ENCODE measurements around the gene PTPN7. TPM values are rescaled to one million over a fixed set of nuclear protein-coding genes. Genes with fewer than 3 reads are reported as not detected.

PTPN7 gene
- total and polyA plus RNA-seq, 10 of the 15 experiments (the other 5 are each of a cell fraction or from before 2014, with no cell fraction given), result 7.9 to 117 (median 102) TPM

- in situ Hi-C loops (cut with MboI) (no loop called here), intact Hi-C loops (cut with micrococcal nuclease; ENCODE audit: unreplicated experiment) (no loop called here)
- no peak overlapping the region for H3K4me3 ChIP-seq
- H2AFZ ChIP-seq (ENCODE audit: control insufficient read depth, low read depth, low read length), result no peak overlapping the region
- H3K9ac ChIP-seq (ENCODE audit: control insufficient read depth, insufficient read depth, low read length), result no peak overlapping the region
- no peaks in the 10 kb centered on the region for H3K4me1 ChIP-seq (ENCODE audit: control insufficient read depth, insufficient read depth, low read length)
- H3K36me3 ChIP-seq (ENCODE audit: control insufficient read depth in 2 of 2, insufficient read depth in 2 of 2, low read length in 1 of 2), result no peaks in the 10 kb centered on the region
- DNase-seq (ENCODE audit: low read depth, low spot score) (no peak), ATAC-seq (0 out of 3 replicates have a peak, but pooled peaks have one; percentile 22), FAIRE-seq (no peak)
- H3K27me3 ChIP-seq (replicated peaks in 1 of 2; ENCODE audit: control insufficient read depth in 2 of 2, insufficient read depth in 2 of 2, low read length in 1 of 2), result peaks cover 2 to 3% of the 10 kb centered on the region in 2 experiments; a peak in 2 of 4 replicates
- SMC1A ChIA-PET (ENCODE audit: uncharacterized antibody, unreplicated experiment), result interaction anchor here (0.6 to 1.1 kb wide), 2 partner anchors 36 to 117 kb away, joined by 3 to 4 read pairs; no protein-coding TSS in a partner anchor
- no peaks in the 10 kb centered on the region for H3K9me3 ChIP-seq (replicated peaks; ENCODE audit: control insufficient read depth, insufficient read depth, low read length)
- H3K79me2 ChIP-seq (ENCODE audit: control insufficient read depth, insufficient read depth, low read length), result no peaks in the 10 kb centered on the region
- WGBS (ENCODE audit: insufficient coverage, insufficient replicate concordance, low lambda C conversion rate, missing lambda C conversion rate), result 64% methylated on average over 7 of the region's 7 CpGs
- no peak overlapping the region for H3K27ac ChIP-seq (ENCODE audit: control insufficient read depth, insufficient read depth)
- POLR2A ChIA-PET, result no interaction called here
- no peaks in the 10 kb centered on the region for H4K20me1 ChIP-seq (ENCODE audit: control insufficient read depth, insufficient read depth)
- TF ChIP-seq NKRF (conservative IDR thresholded peaks at IDR 0.05), result no peak
- no peak for TF ChIP-seq RBBP5 (conservative IDR thresholded peaks at IDR 0.05)
- TF ChIP-seq USF1 (IDR thresholded peaks at IDR 0.05; ENCODE audit: borderline replicate concordance, extremely low read length, insufficient read depth, low read depth, low read length), result no peak
- no peak for TF ChIP-seq SUPT20H (IDR thresholded peaks at IDR 0.05; ENCODE audit: borderline replicate concordance, control insufficient read depth, low read depth, low read length)
- no peak for TF ChIP-seq MLLT1 (IDR thresholded peaks at IDR 0.05)
- no peak for TF ChIP-seq ZNF384 (IDR thresholded peaks at IDR 0.05; ENCODE audit: borderline replicate concordance, low read depth, low read length)
- no peak for TF ChIP-seq SUZ12 (IDR thresholded peaks at IDR 0.05; ENCODE audit: unreplicated experiment)
- no peak for TF ChIP-seq TBL1XR1 (IDR thresholded peaks at IDR 0.05; ENCODE audit: low read depth, low read length)
- TF ChIP-seq DPF2 (IDR thresholded peaks at IDR 0.05), result no peak
- no peak for TF ChIP-seq BACH1 (IDR thresholded peaks at IDR 0.05; ENCODE audit: borderline replicate concordance)
- TF ChIP-seq CBX3 (IDR thresholded peaks at IDR 0.05; ENCODE audit: borderline replicate concordance, low read depth), result no peak
- TF ChIP-seq NR2C2 (IDR thresholded peaks at IDR 0.05; ENCODE audit: borderline replicate concordance, control insufficient read depth, insufficient read length, low read depth), result no peak
- no peak for TF ChIP-seq EED (IDR thresholded peaks at IDR 0.05; ENCODE audit: low read depth)
- TF ChIP-seq MEF2B (IDR thresholded peaks at IDR 0.05; ENCODE audit: partially characterized antibody, poor library complexity, severe bottlenecking), result no peak
- TF ChIP-seq ESRRA (IDR thresholded peaks at IDR 0.05; ENCODE audit: low read length), result no peak
- no peak for TF ChIP-seq ATF3 (IDR thresholded peaks at IDR 0.05; ENCODE audit: borderline replicate concordance, extremely low read depth, low read depth, low read length)
- TF ChIP-seq CBX5 (IDR thresholded peaks at IDR 0.05; ENCODE audit: low read depth), result no peak
- RAD21 ChIA-PET (ENCODE audit: unreplicated experiment), result interaction anchor here (1.1 kb wide), 1 partner anchor 10 kb away, joined by 3 read pairs; no protein-coding TSS in a partner anchor
- BruUV-seq (replicated peaks), result no TSS peak
- H3K4me2 ChIP-seq (ENCODE audit: control insufficient read depth, insufficient read depth), result no peak overlapping the region
- CTCF ChIA-PET, result interaction anchor here (2.0 kb wide), 1 partner anchor 10 kb away, joined by 9 read pairs; the partner anchor contains the start of gene LGR6
Observed at GRCh38 chr1:202202500-202203168, 42.2 kb upstream of the PTPN7 start.
